GM18520 (cell line): Measurements from ENCODE around the gene CPB1.
"Not testable (repeated sequence)": the region's sequence is repeated elsewhere in the genome, so short reads cannot be mapped to it uniquely, and the experiment has no call there.

Experiments
- ATAC-seq: cut with Tn5 transposase; IDR thresholded peaks from one replicate; pipeline ENCODE4 v1.9.1; 2021; ENCODE audit not compliant: unreplicated experiment

The CPB1 gene

DNA sequence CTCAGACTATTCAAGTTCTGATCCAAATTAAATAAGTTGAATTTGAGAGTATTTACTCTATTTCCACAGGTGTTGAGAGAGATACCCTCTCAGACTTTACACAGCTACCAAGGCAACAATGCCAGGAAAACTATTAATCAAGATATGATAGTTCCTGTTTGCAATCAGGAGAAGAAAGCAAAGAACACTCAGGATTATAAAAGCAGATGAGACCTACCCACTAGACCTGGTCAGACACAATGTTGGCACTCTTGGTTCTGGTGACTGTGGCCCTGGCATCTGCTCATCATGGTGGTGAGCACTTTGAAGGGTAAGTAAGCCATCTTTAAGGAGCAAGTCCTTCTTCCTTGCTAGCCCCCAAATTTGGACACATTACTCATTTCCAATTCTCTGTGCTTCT lies at the start of gene CPB1:
TSS of gene CPB1 (plus strand) at position 227 of the 400 bp plus-strand sequence. CDS start at position 240, 13 bp downstream.
- no peak for ATAC-seq

DNA sequence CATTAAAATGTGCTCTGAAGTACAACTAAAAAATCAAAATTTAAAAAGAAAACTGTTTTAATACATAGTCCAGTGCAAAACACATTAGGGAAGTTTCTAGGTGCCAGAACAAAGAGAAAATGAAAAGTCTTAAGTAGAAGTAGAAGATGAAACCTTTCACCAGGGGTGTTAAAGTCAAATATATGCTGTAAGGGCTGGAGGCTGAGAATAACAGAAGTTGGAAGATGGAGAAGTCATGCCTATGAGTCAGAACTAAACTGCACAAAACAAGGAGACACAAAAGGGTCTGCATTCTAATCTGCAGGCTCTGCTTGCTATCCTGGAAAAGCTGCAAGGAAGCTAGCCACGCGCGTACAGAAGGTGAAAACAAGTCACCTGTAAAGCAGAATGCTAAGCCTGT lies 48.7 kb upstream of the CPB1 start:
- ATAC-seq: no peak

DNA sequence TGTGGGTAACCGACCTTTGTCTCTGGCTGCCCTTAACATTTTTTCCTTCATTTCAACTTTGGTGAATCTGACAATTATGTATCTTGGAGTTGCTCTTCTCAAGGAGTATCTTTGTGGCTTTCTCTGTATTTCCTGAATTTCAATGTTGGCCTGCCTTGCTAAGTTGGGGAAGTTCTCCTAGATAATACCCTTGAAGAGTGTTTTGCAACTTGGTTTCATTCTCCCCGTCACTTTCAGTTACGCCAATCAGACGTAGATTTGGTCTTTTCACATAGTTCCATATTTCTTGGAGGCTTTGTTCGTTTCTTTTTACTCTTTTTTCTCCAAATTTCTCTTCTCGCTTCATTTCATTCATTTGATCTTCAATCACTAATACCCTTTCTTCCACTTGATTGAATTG lies 42.6 kb upstream of the CPB1 start:
- ATAC-seq: not testable (repeated sequence)

DNA sequence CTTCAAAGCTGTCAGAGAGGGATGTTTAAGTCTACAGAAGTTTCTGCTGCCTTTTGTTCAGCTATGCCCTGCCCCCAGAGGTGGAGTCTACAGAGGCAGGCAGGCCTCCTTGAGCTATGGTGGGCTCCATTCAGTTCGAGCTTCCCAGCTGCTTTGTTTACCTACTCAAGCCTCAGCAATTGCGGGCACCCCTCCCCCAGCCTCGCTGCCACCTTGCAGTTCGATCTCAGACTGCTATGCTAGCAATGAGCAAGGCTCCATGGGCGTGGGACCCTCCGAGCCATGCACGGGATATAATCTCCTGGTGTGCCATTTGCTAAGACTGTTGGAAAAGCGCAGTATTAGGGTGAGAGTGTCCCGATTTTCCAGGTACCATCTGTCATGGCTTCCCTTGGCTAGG lies 41.5 kb upstream of the CPB1 start:
- ATAC-seq: not testable (repeated sequence)

DNA sequence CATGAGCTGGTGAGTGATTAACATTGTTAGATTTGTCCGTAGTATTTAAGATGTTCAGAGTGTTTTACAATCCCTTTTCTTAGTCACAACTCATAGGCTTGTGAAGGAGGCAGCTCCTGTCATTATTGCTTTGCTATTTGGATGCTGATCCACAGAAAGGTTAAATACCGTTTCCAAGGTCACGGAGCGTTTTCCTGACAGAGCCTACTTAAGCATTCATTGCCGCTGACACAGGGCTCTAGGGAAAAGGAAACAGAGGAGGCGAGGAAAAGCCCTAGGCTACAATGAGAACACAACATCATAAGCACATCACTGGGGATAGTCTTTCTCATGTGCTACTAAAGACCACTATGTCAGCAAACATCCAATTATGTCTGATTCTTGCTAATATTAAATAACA lies 38.5 kb upstream of the CPB1 start:
- ATAC-seq: no peak

DNA sequence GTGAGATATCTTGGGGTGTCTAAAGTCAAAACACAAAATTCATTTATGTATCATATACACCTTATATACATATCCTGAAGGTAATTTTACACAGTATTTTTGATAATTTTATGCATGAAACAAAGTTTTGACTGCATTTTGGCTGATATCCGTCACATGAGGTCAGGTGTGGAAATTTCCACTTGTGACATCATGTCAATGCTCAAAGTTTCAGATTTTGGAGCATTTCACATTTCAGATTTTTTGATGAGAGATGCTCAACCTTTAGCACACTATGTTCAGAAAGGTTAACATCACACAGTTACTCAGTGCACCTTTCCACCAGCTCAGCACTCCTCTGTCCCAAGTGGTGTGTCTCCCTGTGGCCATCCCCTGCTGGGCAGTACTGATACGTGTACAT lies 37.7 kb upstream of the CPB1 start:
- ATAC-seq: no peak

DNA sequence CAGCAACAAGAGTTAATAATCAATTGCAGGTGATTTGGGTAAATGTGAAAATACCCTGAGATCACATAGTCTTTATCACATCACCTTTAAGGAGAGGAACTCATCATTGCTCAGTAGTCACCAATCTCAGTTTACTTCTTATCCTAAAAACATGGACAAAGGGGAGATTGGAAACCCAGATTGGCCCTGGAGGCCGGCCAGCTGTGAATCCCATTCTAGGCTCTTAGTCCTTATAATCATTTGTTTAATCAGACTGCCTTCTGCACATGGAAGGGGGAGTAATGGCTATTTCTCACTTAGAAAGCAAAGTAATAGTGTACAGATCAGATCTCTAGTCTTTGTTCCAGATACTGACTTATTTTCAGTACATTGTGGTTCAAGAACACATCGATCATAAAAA lies 37.2 kb upstream of the CPB1 start:
- ATAC-seq: no peak

DNA sequence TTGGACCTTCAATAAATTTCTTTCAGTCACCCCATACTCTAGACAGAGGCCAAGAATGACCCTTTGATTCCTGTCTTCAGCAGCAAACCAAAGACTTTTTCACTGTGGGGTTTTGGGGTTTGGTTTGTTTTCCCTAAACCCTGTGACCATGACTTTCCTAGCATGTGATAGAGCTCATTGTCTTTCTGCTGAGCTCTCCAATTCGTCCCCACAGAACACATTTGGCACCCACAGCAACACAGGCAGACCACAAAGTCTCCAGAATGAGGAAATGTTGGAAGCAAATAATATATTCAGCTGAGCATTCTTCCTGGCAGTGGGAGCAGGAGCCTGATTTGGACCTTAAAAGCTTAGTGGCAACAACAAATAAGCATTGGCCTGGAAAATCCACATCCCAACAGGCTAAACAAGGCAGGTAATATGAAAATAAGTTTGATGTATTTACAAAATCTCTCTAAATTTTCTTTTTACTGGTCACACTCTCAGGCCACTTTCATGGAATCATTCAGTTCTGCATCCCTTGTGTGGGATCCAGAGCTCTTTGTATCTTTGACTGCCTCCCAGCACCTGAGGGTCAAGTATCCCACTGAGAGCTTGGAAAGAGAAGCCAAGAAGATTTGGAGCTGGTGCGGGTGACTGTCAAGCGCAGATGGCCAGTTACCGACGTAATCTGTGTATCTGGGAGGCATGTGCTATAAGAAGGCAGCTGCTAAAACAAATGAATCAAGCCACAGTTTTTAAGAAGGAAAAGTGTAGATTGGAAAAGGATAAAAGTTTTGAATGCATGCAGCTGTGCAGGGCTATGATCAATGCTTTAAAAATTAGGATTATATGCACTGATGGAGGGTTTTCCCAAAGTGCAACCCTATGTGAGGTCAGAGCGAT lies 36.5 kb upstream of the CPB1 start:
- ATAC-seq: no peak

DNA sequence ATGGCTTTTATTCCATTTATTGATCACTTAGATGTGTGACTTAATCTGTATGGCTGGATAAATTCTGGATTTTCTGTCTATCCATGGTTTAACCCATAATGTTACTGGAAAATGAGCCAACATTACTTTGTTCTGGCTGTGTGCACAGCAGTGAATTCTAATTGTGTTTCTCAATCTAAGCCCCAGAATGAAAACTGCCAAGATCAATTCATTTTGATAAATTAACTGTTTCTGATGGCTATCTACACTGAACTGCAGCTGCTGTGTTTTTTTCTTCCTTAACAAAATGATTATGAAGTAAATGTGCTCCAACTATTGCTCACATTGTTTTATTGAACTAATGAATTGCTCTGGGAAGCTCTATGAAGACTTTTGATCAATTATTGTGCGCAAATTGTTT lies 35.7 kb upstream of the CPB1 start:
- no peak for ATAC-seq

DNA sequence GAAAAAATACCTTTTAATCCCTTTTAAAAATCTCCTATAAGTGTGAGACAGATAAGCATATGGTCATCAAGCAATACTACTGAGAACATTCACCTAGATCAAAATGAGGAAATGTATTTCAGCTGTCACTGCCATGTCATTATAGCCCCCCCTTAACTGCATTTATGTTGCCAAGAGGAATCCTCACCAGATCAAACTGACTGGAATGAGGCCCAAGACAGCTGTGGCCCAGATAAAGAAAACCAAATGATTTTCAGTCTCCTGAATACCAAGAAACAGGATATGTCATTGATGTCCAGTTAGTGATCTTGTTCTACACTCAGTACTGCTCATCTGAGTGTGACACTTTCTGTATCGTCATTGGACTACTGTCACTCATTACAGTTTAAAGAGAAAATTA lies 35.1 kb upstream of the CPB1 start:
- ATAC-seq: no peak

DNA sequence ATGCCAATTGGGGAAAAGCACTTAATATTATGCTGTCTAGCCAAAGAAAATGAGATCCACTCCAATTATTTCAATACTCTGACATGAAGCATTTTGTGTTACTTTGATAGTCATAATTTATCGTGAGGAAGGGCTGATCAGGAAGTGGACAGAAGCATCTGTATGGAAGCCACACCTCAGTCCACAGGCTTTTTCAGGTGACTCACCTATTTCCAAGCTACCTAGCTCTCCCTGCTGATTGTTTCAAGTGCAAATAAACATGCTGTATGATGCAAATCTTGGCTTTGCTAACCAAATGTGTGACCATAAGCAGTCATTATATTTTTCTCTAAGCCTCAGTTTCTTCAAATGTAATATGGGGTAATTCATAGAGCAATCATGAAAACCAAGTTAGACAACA lies 30.8 kb upstream of the CPB1 start:
- no peak for ATAC-seq

DNA sequence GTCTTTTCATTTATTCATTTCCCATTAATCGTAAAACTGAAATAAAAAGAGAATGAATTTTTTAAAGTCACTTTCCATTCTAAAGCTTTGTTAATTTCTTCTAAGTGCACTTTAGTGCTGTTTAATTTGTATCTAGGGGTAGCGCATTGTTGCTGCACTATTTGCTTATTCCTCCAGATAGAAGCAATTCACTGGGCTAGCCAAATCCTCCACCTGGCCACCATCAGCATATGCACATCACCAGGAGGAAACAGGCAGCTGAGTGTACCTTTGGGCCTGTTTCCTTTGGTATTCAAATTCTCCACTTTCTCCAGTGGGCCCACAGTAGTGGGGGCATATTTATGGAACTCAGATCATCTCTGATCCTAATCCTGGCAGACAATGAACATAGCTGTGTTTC lies 29.8 kb upstream of the CPB1 start:
- ATAC-seq: no peak

DNA sequence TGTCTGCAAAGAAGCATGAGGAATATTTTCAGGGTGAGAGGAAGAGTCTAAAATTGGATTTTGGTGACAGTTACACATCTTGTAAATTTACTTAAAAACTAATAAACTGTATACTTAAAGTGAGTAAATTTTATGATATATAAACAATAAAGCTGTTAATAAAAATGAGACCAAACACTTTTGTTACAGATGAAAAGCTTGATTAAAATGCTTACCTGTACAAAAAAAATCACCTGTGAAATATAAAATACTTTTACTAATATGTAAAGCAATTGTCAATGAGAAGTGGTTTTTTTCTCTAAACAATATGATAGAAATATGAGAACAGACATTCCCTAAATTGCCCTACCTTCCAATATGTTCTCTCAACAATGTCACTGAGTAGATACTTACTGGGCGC lies 27.2 kb upstream of the CPB1 start:
- ATAC-seq: no peak

DNA sequence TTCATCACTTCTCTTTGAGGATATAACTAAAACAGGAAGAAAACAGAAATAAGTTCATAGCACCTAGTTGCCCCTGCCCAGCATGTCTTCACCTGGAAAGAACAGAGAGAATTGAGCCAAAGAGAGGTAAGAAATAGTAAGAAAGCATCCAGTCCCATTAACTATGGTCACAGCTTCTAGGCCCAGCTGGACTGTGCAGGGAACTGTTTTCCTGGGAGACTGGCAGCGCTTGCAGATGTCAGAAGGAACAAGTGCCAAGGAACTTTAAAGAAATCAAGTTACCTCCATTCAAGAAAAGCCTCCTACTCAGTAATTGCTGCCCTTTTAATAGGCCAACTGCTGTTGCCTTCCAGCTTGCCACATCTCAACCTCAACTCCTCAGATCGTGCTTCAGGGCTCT lies 17.8 kb upstream of the CPB1 start:
- no peak for ATAC-seq

DNA sequence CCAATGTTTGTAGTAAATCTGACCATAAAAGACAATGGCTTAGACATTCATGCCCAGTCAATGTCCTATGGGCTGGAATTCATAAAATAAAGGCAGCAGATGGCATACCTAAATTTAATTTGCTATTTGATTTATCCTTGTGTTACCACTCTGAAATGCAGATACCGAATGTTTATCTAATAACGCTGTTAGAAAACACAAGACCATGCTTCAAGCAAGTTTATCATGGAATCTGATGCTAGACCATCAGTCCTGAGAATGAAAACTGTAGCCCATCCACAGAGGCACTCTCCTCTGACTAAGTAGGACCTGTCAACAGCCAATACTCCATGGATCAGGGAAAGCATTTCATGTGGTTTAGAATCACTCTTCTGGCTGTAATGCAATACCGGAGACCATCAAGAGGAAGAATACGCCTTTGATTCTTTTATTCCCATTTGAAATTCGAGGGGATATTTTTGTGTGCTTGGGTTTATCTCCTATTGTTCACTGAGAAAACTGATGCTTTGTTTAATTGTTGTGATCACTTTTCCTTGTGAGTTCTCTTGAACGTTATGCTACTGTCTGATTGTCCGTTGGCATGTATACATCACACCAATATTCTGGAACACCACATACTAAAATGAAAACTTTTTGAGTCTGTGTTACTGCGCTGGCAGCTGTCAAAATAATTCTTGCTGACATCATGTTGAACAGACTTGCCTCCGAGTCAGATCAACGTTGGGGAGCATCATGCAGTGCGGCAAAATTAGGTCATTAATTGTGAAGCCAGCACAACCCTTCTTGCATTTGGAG lies 12.1 kb upstream of the CPB1 start:
- ATAC-seq: no peak

DNA sequence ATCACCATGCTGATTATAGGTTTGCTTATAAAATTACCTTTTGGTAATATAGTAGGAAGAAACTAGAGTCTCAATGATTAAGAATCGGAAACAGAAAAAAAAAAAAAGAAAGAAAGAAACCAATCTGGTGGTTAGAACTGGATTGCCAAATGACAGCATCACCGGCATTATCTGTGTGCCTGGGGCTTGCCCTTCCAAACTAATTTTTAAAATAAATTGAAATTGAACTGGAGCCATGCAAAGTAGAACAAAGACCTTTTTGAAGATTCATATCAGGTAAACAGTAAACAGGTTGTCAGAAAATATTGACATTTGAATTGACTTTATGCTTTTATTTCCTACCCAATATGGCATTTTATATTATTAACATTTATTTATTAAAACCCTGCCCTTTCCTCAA lies 11.2 kb upstream of the CPB1 start:
- ATAC-seq: no peak

DNA sequence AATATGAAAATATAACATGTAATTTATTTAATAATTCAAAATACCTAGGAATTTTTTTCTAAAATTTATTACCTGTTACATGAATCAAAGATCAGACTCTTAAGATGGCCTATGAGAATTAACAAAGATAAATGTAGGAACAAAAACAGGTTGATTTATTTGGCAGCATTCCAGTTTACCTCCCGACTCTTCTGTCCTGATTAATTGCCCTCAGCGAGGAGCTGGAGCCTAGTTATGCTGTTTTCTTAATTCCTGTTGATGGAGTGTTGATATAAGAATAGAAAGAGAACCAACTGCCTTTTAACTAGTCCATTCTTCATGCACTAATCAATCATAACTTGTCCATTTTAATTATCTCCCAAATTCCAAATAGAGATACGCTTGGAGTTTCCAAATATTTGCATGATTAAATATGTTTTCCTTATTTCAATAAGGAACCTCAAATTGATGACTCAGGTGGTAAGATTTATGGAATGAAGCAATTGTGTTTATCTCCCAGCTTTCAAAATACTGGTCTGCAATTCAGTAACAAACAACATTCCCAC lies 10.6 kb upstream of the CPB1 start:
- no peak for ATAC-seq

DNA sequence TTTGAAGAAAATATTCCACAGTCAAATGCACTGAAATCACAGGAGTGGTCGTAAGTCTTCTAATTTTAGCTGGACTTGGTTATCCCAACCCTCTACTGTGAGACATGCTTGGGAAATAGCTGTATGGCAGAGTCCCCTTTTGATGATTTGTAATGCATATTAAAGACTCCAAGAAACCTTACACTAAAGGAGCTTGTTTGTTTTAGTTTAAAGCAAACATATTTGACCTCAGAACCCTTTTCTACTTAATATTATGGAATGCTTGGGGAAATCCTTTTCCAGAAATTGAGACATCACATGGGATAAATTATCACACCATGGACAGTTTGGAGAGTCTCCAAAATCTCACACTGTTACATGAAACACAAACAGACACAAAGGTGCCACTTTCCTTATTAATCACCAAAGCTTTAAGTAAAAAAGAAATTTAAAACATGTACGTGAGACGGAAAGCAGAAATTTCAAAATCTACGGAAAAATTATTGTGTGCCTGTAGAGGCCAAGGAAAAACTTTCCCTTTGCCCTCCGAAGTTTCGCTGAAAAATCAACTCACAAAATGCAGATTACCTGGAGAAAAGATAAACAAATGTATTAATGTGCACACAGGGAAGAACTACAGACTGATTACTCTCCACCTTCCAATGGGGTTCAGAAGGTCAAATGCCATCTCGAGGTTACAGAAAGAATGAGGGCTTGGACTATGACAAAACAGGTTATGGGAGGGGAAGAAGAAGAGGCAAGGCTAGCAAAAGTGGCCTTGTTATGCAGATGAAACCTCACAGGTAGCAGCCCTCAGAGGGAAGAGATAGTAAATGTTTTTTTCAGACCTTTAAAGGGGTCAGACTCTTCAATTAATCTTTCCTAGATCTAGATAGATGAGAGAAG lies 7.0 kb upstream of the CPB1 start:
- no peak for ATAC-seq

DNA sequence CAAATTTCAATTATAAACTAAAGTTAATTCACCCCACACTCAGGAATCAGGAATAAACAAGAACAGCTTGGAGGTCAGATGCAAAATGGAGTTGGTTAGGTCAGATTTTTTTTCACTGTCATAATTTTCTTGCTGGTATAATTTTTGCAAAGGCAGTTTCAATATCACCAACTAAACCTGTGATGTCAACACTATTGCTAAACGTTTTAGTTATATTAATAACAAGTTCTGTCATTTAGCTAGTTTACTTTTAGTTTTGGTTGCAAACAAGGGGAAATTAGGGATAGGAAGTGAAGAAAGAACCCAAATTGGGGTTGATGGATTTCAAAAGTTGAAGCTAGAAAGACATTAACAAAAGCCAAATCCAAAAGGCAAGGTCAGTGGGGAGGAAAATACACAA lies 4.6 kb upstream of the CPB1 start:
- ATAC-seq: no peak

DNA sequence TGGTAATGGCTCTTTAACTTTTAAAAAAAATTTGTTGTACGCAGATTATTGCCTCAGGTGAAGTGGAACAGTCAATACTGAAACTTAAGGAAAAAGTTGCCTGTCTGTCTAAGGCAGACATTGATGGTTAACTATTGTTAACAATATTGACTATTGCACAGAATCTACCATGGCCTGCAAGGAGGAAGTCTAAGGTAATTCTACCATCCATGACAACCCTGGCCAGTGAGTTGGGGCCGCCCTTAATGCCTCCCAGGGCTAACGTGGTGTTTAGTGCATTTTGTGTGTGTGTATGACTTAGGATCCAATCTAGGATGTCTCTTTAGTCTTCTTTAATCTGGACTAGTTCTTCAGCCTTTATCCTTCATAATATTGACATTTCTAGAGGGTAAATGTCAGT lies 2.1 kb upstream of the CPB1 start:
- no peak for ATAC-seq

DNA sequence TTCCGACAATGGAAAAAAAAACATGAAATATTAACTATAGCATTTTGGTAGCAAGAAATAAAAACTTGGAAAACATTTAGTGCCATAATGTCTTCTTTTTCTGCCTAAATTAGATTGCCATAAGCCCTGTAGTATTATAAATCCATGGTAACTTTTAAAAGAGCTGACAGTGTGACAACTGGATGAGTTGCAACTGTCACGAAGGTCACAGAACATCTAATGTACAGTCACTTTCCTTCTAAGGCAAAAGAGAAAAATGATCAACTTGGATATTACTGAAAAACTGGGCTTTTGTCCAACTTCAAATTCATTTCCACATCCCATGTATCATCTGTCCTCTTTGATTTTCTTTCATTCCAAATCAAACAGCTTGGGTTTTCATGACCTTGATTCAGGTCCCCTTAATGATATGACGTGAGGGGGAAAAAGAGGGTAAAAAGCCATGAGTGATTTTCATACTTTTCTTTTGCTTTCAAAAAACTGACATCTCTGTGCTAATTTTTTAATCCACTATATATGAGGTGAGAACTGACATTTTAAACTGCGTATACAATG lies 602 bp downstream of the CPB1 start:
- no peak for ATAC-seq
